Nephron progenitor cell (in vitro differentiated cells): ENCODE data around the gene FBXL13.

ENCODE experiments used
- DNase-seq: peaks from one replicate; pipeline ENCODE4 v3.0.0; 2021
- H3K27ac Mint-ChIP-seq: 2 replicates; pipeline ENCODE4 v1.8.0; 2021; ENCODE audit warnings: mild to moderate bottlenecking, moderate library complexity, mixed read lengths
- H3K27me3 Mint-ChIP-seq: 2 replicates; pipeline ENCODE4 v1.8.0; 2021; ENCODE audit warnings: mild to moderate bottlenecking, low read depth, mixed read lengths; ENCODE audit not compliant: poor library complexity
- H3K36me3 Mint-ChIP-seq: 2 replicates; pipeline ENCODE4 v1.8.0; 2021; ENCODE audit warnings: low read depth, mixed read lengths
- H3K4me1 Mint-ChIP-seq: 2 replicates; pipeline ENCODE4 v1.8.0; 2021; ENCODE audit warnings: mixed read lengths
- H3K4me3 Mint-ChIP-seq: 2 replicates; pipeline ENCODE4 v1.8.0; 2021; ENCODE audit warnings: mild to moderate bottlenecking, moderate library complexity, mixed read lengths
- H3K9me3 Mint-ChIP-seq: 2 replicates; pipeline ENCODE4 v1.8.0; 2021; ENCODE audit warnings: mild to moderate bottlenecking, moderate library complexity, mixed read lengths
- CTCF ChIP-seq: fragments of 200-600 bp; sonication (generic); IDR thresholded peaks from 2 replicates; pipeline ENCODE4 v1.5.0; 2021; ENCODE audit warnings: antibody characterized with exemption

The FBXL13 gene

DNA sequence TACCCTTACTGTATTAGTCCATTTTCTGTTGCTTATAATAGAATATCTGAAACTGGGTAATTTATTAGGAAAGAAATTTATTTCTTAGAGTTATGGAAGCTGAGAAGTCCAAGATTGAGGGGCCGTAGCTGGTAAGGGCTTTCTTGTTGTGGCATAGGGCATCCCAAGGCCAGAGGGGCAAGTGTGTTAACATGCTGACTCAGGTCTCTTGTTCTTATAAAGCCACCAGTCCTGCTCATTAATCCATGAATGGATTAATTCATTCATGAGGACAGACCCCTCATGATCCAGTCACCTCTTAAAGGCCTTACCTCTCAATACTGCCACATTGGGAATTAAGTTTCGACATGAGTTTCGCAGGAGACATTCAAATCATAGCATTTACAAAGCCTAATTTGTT lies 2.7 kb upstream of the FBXL13 start:
- Mint-ChIP-seq H3K4me1 (peaks cover 21% of the 10 kb centered on the region), H3K9me3 (no peaks in the 10 kb centered on the region), H3K27ac (no peak overlapping the region), H3K27me3 (no peaks in the 10 kb centered on the region), H3K36me3 (peaks cover 26% of the 10 kb centered on the region), H3K4me3 (no peak overlapping the region)
- DNase-seq = no peak
- no peak for TF ChIP-seq CTCF

DNA sequence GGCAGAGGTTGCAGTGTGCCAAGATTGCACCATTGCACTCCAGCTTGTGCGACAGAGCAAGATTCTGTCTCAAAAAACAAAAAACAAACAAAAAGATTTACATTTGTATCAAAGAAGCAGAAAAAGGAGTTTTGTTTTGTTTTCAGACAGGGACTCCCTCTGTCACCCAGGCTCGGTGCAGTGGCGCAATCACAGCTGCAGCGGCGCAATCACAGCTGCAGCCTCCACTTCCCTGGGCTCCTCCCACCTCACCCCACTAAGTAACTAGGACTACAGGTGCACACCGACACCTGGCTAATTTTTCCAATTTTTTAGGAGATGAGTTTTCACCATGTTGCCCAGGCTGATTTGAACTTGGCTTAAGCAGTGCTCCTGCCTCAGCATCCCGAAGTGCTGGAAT lies 2.2 kb upstream of the FBXL13 start:
- Mint-ChIP-seq H3K27ac (no peak overlapping the region), H3K4me1 (peaks cover 21% of the 10 kb centered on the region), H3K36me3 (peaks cover 26% of the 10 kb centered on the region), H3K27me3 (no peaks in the 10 kb centered on the region), H3K9me3 (no peaks in the 10 kb centered on the region), H3K4me3 (peak overlapping the region; percentile 97)
- no peak for DNase-seq
- no peak for TF ChIP-seq CTCF

- Mint-ChIP-seq H3K27me3 (no peaks in the 10 kb centered on the region), H3K4me3 (peak overlapping the region; percentile 97), H3K4me1 (peaks cover 21% of the 10 kb centered on the region), H3K36me3 (peaks cover 33% of the 10 kb centered on the region), H3K9me3 (peaks cover 6% of the 10 kb centered on the region), H3K27ac (peak overlapping the region; percentile 98)
- no peak for DNase-seq
- TF ChIP-seq CTCF = no peak
Measured at GRCh38 chr7:103075337-103075918, 832 bp upstream of the FBXL13 start.

DNA sequence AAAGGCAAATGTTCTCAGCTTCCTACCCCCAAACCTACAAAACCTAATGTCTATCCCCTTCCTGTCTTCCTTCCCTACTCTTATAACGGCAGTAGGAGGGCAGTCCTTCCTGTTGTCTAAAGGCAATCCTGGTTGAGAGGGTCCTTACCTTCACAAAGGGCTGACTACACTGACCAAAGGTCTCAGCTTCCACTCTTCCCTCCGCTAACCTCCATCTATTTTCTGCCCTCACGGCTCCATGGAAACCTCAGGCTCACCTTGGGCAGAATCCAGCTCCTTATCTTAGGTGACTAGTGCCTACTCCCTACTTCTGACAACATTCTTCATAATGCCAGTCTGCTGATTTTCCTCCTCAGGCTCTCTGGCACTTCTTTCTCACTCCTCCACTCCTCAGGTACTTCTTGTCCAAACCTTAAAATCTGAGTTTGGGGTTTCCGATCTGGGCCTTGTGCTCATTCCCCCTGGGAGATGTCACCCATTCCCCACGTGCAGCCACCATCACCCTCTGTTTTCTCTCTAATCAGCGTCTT lies 542 bp downstream of the FBXL13 start:
- H3K9me3 Mint-ChIP-seq = peaks cover 11% of the 10 kb centered on the region
- H3K36me3 Mint-ChIP-seq = peaks cover 29% of the 10 kb centered on the region
- peaks cover 21% of the 10 kb centered on the region for H3K4me1 Mint-ChIP-seq
- peak overlapping the region; percentile 98 for H3K27ac Mint-ChIP-seq
- DNase-seq = no peak
- H3K27me3 Mint-ChIP-seq = no peaks in the 10 kb centered on the region
- peak overlapping the region; percentile 94 for H3K4me3 Mint-ChIP-seq
- no peak for TF ChIP-seq CTCF

- no peak for TF ChIP-seq CTCF
- peaks cover 23% of the 10 kb centered on the region for H3K9me3 Mint-ChIP-seq
- peaks cover 32% of the 10 kb centered on the region for H3K36me3 Mint-ChIP-seq
- peaks cover 17% of the 10 kb centered on the region for H3K4me1 Mint-ChIP-seq
- no peak for DNase-seq
- H3K27ac Mint-ChIP-seq = no peak overlapping the region
- no peak overlapping the region for H3K4me3 Mint-ChIP-seq
- no peaks in the 10 kb centered on the region for H3K27me3 Mint-ChIP-seq
Measured at GRCh38 chr7:103071000-103071399, 3.6 kb downstream of the FBXL13 start.
